GM12892 (cell line): Measurements from ENCODE around the gene KCNT1.

ENCODE experiments used
- DNase-seq: peaks from one replicate; pipeline ENCODE4 v3.0.0; 2011; ENCODE audit not compliant: insufficient read length
- FAIRE-seq: peaks from 2 replicates; lab custom pipeline; 2011; peaks lifted over from hg19 to GRCh38; lab: Jason Lieb, UNC
- POLR2A ChIP-seq: IDR thresholded peaks from 2 replicates; pipeline ENCODE4 v1.6.1; 2011; ENCODE audit warnings: low read depth, low read length, control low read depth
- POLR2AphosphoS5 ChIP-seq: IDR thresholded peaks from 2 replicates; pipeline ENCODE4 v1.6.1; 2011; ENCODE audit warnings: low read depth, low read length, control low read depth
- TAF1 ChIP-seq: IDR thresholded peaks from 2 replicates; pipeline ENCODE4 v1.6.1; 2011; ENCODE audit warnings: low read depth, mild to moderate bottlenecking, control low read depth, low read length, borderline replicate concordance

The KCNT1 gene

DNA sequence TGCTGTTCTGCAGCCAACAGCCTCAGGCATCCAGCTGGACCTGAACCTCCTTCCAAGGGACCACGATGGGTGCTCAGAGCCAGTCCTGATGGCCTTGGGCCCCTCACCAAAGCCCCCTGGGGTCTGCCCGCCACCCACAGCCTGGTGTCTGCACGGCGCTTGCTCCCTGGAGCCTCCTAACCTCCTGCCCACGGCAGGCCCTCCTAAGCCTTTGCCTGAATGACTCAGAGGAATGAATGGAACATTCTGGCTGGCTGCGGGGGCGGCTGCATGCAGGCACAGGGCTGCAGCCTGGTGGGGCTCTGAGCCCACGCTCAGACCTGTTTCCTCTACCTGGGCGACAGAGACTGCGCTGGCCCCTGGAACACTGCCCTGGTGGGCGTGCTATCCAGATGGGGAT, 9.6 kb upstream of the KCNT1 start:
- FAIRE-seq (no peak), DNase-seq (no peak)
- TF ChIP-seq POLR2A (no peak), POLR2AphosphoS5 (no peak), TAF1 (no peak)

GRCh38 chr9:135693265-135693664, 8.7 kb upstream of the KCNT1 start:
- FAIRE-seq (no peak), DNase-seq (no peak)
- TF ChIP-seq TAF1, result no peak
- no peak for TF ChIP-seq POLR2A
- TF ChIP-seq POLR2AphosphoS5, result no peak

DNA sequence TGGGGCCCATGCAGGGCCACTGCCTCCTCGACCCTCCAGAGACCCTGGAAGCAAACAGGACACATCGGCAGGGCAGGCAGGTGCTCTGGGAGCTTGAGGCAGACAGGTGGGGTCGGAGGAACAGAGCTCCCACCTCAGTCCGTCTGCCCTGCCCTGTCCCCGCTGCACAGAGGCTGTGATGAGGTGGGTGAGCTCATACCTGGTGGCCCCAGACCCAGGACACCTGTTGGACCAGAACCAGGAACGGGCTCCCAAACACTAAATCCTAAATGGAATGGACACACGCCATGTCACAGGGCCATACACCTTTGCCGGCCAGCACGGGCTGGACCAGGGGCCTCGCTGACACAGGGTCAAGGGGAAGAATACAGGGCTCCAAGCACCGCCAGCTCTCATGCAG, 8.2 kb upstream of the KCNT1 start:
- DNase-seq, result no peak
- FAIRE-seq, result no peak
- no peak for TF ChIP-seq POLR2AphosphoS5
- no peak for TF ChIP-seq POLR2A
- TF ChIP-seq TAF1, result no peak

DNA sequence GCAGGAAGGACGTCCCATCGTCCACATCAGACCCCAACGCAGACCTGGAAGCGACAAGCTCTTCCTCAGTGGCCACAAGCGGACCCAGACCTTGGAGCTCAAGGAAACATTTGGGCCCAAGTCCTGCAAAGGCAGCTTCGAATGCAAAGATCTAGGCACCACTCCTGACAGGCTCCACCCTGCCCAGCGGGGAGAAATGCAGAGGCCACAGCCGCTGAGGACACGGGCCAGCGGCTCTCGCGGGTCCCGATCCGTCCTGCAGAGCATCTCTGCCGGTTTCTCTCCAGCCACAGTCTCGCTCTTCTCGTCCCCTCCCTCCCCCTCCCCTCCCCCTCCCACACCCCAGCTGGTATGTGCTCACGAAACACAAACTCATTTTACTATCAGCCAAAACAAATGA, 7.6 kb upstream of the KCNT1 start:
- no peak for DNase-seq
- TF ChIP-seq TAF1 (no peak), POLR2AphosphoS5 (no peak), POLR2A (no peak)
- FAIRE-seq, result no peak

- TF ChIP-seq POLR2A (no peak), POLR2AphosphoS5 (no peak), TAF1 (no peak)
- DNase-seq (no peak), FAIRE-seq (no peak)
Observed at GRCh38 chr9:135695036-135695435, 6.9 kb upstream of the KCNT1 start.

GRCh38 chr9:135695642-135696041, 6.3 kb upstream of the KCNT1 start:
- TF ChIP-seq POLR2AphosphoS5 (no peak), TAF1 (no peak), POLR2A (no peak)
- no peak for FAIRE-seq

GRCh38 chr9:135696446-135696845, 5.5 kb upstream of the KCNT1 start:
- DNase-seq (no peak), FAIRE-seq (no peak)
- TF ChIP-seq POLR2A, result no peak
- TF ChIP-seq TAF1, result no peak
- no peak for TF ChIP-seq POLR2AphosphoS5

More at GRCh38 chr9:135695642-135696041, 6.3 kb upstream of the KCNT1 start:
- no peak for DNase-seq

GRCh38 chr9:135697226-135697625, 4.8 kb upstream of the KCNT1 start:
- FAIRE-seq (no peak), DNase-seq (no peak)
- TF ChIP-seq POLR2A, result no peak
- no peak for TF ChIP-seq POLR2AphosphoS5
- no peak for TF ChIP-seq TAF1

- no peak for DNase-seq
- FAIRE-seq, result no peak
Observed at GRCh38 chr9:135698236-135698635, 3.7 kb upstream of the KCNT1 start.

GRCh38 chr9:135698767-135699166, 3.2 kb upstream of the KCNT1 start:
- no peak for FAIRE-seq
- no peak for DNase-seq
- TF ChIP-seq POLR2AphosphoS5 (no peak), POLR2A (no peak), TAF1 (no peak)

More at GRCh38 chr9:135698236-135698635, 3.7 kb upstream of the KCNT1 start:
- TF ChIP-seq TAF1 (no peak), POLR2A (no peak), POLR2AphosphoS5 (no peak)

DNA sequence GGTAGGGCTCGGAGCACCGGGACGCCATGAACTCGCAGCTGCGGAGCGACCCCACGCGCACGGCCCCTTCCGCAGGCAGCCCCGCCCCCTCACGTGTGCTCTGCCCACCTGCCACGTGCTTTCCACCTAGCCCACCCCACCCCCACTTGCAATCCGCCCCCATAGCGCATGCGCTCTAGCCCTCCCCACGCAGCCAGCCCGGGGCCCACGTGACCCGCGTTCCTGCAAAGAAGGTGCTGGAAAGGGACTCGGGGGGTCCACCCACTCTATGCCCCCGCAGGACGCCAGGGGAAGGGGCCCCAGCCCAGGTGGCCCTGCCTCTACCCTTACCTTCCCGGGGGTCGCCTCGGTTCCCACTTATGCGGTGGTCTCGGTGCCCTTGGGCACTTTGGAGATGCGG, 2.5 kb upstream of the KCNT1 start, which contains the start of gene SOHLH1:
Gene SOHLH1 (minus strand): TSS at position 42 of the 400 bp plus-strand sequence. CDS start 14 bp downstream, at position 28.
- FAIRE-seq, result no peak
- no peak for TF ChIP-seq POLR2AphosphoS5
- no peak for TF ChIP-seq POLR2A
- no peak for TF ChIP-seq TAF1

GRCh38 chr9:135700525-135700924, 1.5 kb upstream of the KCNT1 start:
- FAIRE-seq (no peak), DNase-seq (no peak)
- no peak for TF ChIP-seq TAF1
- TF ChIP-seq POLR2AphosphoS5, result no peak
- TF ChIP-seq POLR2A, result no peak

More for the DNA sequence above, 2.5 kb upstream of the KCNT1 start, which contains the start of gene SOHLH1:
- no peak for DNase-seq
